Astrocyte (in vitro differentiated cells and primary cell): ENCODE results near the gene NFS1. TPM values are rescaled to one million over a fixed set of nuclear protein-coding genes. Genes with fewer than 3 reads are reported as not detected.
A peak's percentile ranks its signal among the peaks of the same experiment; 100 is the strongest.

Source experiments
- DNase-seq: peaks from one replicate; pipeline ENCODE4 v3.0.0-alpha.2; 2010; ENCODE audit warnings: low read depth
- FAIRE-seq: peaks from 2 replicates; lab custom pipeline; 2011; peaks lifted over from hg19 to GRCh38; lab: Jason Lieb, UNC
- H2AFZ ChIP-seq: 2 replicates; pipeline ENCODE4 v1.6.0; 2012; ENCODE audit warnings: low read depth, low read length, inconsistent platforms
- H3K27ac ChIP-seq: 2 replicates; pipeline ENCODE4 v1.5.1; 2011; ENCODE audit warnings: low read depth, low read length, inconsistent platforms
- H3K27me3 ChIP-seq: 2 replicates; pipeline ENCODE4 v1.6.0; 2011; ENCODE audit warnings: low read length, inconsistent platforms; ENCODE audit not compliant: insufficient read depth
- H3K36me3 ChIP-seq: 2 replicates; pipeline ENCODE4 v1.5.1; 2011; ENCODE audit warnings: low read length, inconsistent platforms; ENCODE audit not compliant: insufficient read depth
- H3K4me1 ChIP-seq: 2 replicates; pipeline ENCODE4 v1.5.1; 2011; ENCODE audit warnings: low read length, inconsistent platforms; ENCODE audit not compliant: insufficient read depth
- H3K4me2 ChIP-seq: 2 replicates; pipeline ENCODE4 v1.6.0; 2012; ENCODE audit warnings: low read length, inconsistent platforms
- H3K4me3 ChIP-seq: 2 replicates; pipeline ENCODE4 v1.5.1; 2011; ENCODE audit warnings: low read depth, mild to moderate bottlenecking, low read length, inconsistent platforms; ENCODE audit not compliant: insufficient read depth
- H3K79me2 ChIP-seq: 2 replicates; pipeline ENCODE4 v1.6.0; 2012; ENCODE audit warnings: mild to moderate bottlenecking, low read length, inconsistent platforms; ENCODE audit not compliant: insufficient read depth
- H3K9ac ChIP-seq: 2 replicates; pipeline ENCODE4 v1.6.0; 2012; ENCODE audit warnings: mild to moderate bottlenecking, low read length, inconsistent platforms
- H3K9me3 ChIP-seq: 2 replicates; pipeline ENCODE4 v1.5.1; 2012; ENCODE audit warnings: low read depth, mild to moderate bottlenecking, low read length, inconsistent platforms; ENCODE audit not compliant: insufficient read depth
- H4K20me1 ChIP-seq: 2 replicates; pipeline ENCODE4 v1.6.0; 2012; ENCODE audit warnings: low read length, inconsistent platforms; ENCODE audit not compliant: insufficient read depth
- H3K27ac Mint-ChIP-seq: one replicate; pipeline ENCODE4 v1.8.0; 2021; ENCODE audit warnings: mild to moderate bottlenecking, mixed read lengths; ENCODE audit not compliant: unreplicated experiment
- H3K27me3 Mint-ChIP-seq: one replicate; pipeline ENCODE4 v1.8.0; 2021; ENCODE audit warnings: low read depth, mixed read lengths; ENCODE audit not compliant: unreplicated experiment
- H3K36me3 Mint-ChIP-seq: one replicate; pipeline ENCODE4 v1.8.0; 2021; ENCODE audit warnings: low read depth, mixed read lengths; ENCODE audit not compliant: unreplicated experiment
- H3K4me1 Mint-ChIP-seq: one replicate; pipeline ENCODE4 v1.8.0; 2021; ENCODE audit warnings: low read depth, mixed read lengths; ENCODE audit not compliant: unreplicated experiment
- H3K4me3 Mint-ChIP-seq: one replicate; pipeline ENCODE4 v1.8.0; 2021; ENCODE audit warnings: mild to moderate bottlenecking, moderate library complexity, mixed read lengths; ENCODE audit not compliant: unreplicated experiment
- H3K9me3 Mint-ChIP-seq: one replicate; pipeline ENCODE4 v1.8.0; 2021; ENCODE audit warnings: mild to moderate bottlenecking, mixed read lengths; ENCODE audit not compliant: unreplicated experiment
- CTCF ChIP-seq: IDR thresholded peaks from 2 replicates; pipeline ENCODE4 v1.5.1; 2011; ENCODE audit warnings: low read depth, mild to moderate bottlenecking, inconsistent platforms, low read length, moderate library complexity; ENCODE audit not compliant: insufficient read depth
- EZH2 ChIP-seq: IDR thresholded peaks from 2 replicates; pipeline ENCODE4 v1.6.1; 2012; ENCODE audit warnings: mild to moderate bottlenecking, low read length, inconsistent platforms; ENCODE audit not compliant: insufficient read depth
- total RNA-seq: library from RNA; stranded (reverse); gene quantifications from 2 replicates; pipeline ENCODE4 v1.2.1, GENCODE V29; 2021

Gene NFS1
- total RNA-seq, 1 donor from 2014 or later: 30.3 TPM

GRCh38 chr20:35664466-35665206 lies 34.5 kb downstream of the NFS1 start, which contains the start of the genes CPNE1 and RBM12:
CPNE1 (minus strand) TSS chr20:35664900; CDS start chr20:35632923, 31,977 bp downstream.
RBM12 (minus strand) TSS chr20:35664900; CDS start chr20:35655322, 9,578 bp downstream.
- DNase-seq (peak; percentile 81), FAIRE-seq (no peak)
- Histone ChIP-seq H3K9me3 (no peaks in the 10 kb centered on the region), H2AFZ (peak within 1 kb of the TSS; percentile 83), H3K9ac (peak within 1 kb of the TSS; percentile 97), H3K79me2 (peaks cover 54% of the 10 kb centered on the region), H3K27ac (peak within 1 kb of the TSS; percentile 92), H3K4me1 (peaks cover 22% of the 10 kb centered on the region), H3K4me3 (peak within 1 kb of the TSS; percentile 89), H3K27me3 (no peaks in the 10 kb centered on the region), H4K20me1 (peaks cover 48% of the 10 kb centered on the region), H3K36me3 (peaks cover 6% of the 10 kb centered on the region), H3K4me2 (peak within 1 kb of the TSS; percentile 97)
- Mint-ChIP-seq H3K9me3 (no peaks in the 10 kb centered on the region), H3K27me3 (no peaks in the 10 kb centered on the region), H3K4me3 (peak within 1 kb of the TSS; percentile 94), H3K27ac (peak within 1 kb of the TSS; percentile 95), H3K36me3 (peaks cover 10% of the 10 kb centered on the region), H3K4me1 (peaks cover 29% of the 10 kb centered on the region)
- no peak for TF ChIP-seq EZH2
- TF ChIP-seq CTCF: no peak

- H3K27me3 ChIP-seq: no peaks in the 10 kb centered on the region
- H3K4me3 Mint-ChIP-seq: peak overlapping the region; percentile 94
- DNase-seq: peak; percentile 25
- H3K27me3 Mint-ChIP-seq: no peaks in the 10 kb centered on the region
- FAIRE-seq: no peak
- H3K4me1 ChIP-seq: peaks cover 22% of the 10 kb centered on the region
- no peaks in the 10 kb centered on the region for H3K36me3 ChIP-seq
- H4K20me1 ChIP-seq: peaks cover 56% of the 10 kb centered on the region
- peak overlapping the region; percentile 95 for H3K27ac Mint-ChIP-seq
- peak overlapping the region; percentile 97 for H3K9ac ChIP-seq
- TF ChIP-seq CTCF: no peak
- TF ChIP-seq EZH2: no peak
- peak overlapping the region; percentile 92 for H3K27ac ChIP-seq
- H3K4me2 ChIP-seq: peak overlapping the region; percentile 97
- H3K36me3 Mint-ChIP-seq: peaks cover 4% of the 10 kb centered on the region
- peaks cover 34% of the 10 kb centered on the region for H3K4me1 Mint-ChIP-seq
- H3K79me2 ChIP-seq: peaks cover 62% of the 10 kb centered on the region
- peak overlapping the region; percentile 89 for H3K4me3 ChIP-seq
- no peaks in the 10 kb centered on the region for H3K9me3 ChIP-seq
- peak overlapping the region; percentile 83 for H2AFZ ChIP-seq
- no peaks in the 10 kb centered on the region for H3K9me3 Mint-ChIP-seq
These were observed 35.4 kb downstream of the NFS1 start for GRCh38 chr20:35663516-35664465.
